ENCODE data around the gene RPRM.

RPRM gene

DNA sequence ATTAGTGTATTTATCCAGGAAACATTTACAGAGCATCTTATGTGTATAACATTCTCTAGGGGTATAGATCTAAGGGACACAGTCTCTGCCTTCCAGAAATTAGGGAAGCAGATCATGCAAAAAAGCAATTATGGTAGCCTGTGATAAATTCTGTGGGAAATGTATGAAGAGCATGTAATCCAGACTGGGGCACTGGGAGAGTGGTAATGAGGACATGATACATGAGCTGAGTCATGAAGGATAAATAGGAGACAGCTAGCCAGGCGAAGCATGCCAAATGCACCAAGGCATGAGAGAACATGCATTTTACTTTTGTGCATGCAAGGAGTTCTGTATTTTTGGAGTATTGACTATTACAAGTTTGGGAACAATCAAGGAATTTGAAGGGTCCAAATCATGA is 8.9 kb upstream of the RPRM start:
- Histone ChIP-seq H3K4me2 (ENCODE audit: low read length) (no peak overlapping the region), H2AFZ (ENCODE audit: low read length) (no peak overlapping the region), H3F3A (ENCODE audit: insufficient read depth, low read length) (no peaks in the 10 kb centered on the region), H3K4me1 (ENCODE audit: insufficient read depth, low read length, severe bottlenecking) (no peaks in the 10 kb centered on the region), H4K20me1 (ENCODE audit: insufficient read depth, low read length) (no peaks in the 10 kb centered on the region), H3K79me2 (ENCODE audit: insufficient read depth, low read length) (no peaks in the 10 kb centered on the region), H3K9me3 (ENCODE audit: low read length) (no peaks in the 10 kb centered on the region), H3K9ac (ENCODE audit: low read length) (no peak overlapping the region), H3K36me3 (ENCODE audit: insufficient read depth, low read length) (no peaks in the 10 kb centered on the region), H3K27me3 (ENCODE audit: insufficient read depth, low read length) (no peaks in the 10 kb centered on the region), H3K27ac (ENCODE audit: low read depth, low read length, poor library complexity, severe bottlenecking) (no peak overlapping the region), H3K4me3 (ENCODE audit: low read depth, low read length, poor library complexity, severe bottlenecking) (no peak overlapping the region), H3K9me2 (ENCODE audit: low read depth, low read length) (no peaks in the 10 kb centered on the region)
- no peak for TF ChIP-seq EZH2 (IDR thresholded peaks at IDR 0.05; ENCODE audit: borderline replicate concordance, low read length)
- TF ChIP-seq, protein P1, sequence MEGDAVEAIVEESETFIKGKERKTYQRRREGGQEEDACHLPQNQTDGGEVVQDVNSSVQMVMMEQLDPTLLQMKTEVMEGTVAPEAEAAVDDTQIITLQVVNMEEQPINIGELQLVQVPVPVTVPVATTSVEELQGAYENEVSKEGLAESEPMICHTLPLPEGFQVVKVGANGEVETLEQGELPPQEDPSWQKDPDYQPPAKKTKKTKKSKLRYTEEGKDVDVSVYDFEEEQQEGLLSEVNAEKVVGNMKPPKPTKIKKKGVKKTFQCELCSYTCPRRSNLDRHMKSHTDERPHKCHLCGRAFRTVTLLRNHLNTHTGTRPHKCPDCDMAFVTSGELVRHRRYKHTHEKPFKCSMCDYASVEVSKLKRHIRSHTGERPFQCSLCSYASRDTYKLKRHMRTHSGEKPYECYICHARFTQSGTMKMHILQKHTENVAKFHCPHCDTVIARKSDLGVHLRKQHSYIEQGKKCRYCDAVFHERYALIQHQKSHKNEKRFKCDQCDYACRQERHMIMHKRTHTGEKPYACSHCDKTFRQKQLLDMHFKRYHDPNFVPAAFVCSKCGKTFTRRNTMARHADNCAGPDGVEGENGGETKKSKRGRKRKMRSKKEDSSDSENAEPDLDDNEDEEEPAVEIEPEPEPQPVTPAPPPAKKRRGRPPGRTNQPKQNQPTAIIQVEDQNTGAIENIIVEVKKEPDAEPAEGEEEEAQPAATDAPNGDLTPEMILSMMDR (IDR thresholded peaks at IDR 0.05; ENCODE audit: low read length), result no peak

DNA sequence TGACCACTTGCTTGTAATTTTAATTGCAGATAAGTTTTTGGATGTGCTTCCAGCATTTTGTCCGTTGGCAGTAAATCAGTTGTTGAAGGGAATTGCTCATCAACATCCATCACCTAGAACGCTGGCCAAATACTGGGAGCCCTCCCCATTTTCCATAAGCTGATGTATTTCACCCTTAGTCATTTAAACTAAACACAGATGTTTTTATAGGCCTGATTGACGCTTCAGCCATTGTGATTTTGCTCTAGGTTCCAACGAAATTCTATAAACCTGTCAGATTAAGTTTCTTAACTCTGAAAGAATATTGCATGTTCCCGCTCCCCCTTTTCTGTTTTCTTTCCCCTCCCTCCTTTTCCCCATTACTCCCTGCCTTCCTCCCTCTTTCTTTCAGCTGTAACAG is 1.0 kb upstream of the RPRM start:
- Histone ChIP-seq H4K20me1 (ENCODE audit: insufficient read depth, low read length) (no peaks in the 10 kb centered on the region), H3K79me2 (ENCODE audit: insufficient read depth, low read length) (no peaks in the 10 kb centered on the region), H3K27me3 (ENCODE audit: insufficient read depth, low read length) (no peaks in the 10 kb centered on the region), H3K36me3 (ENCODE audit: insufficient read depth, low read length) (no peaks in the 10 kb centered on the region), H3K9ac (ENCODE audit: low read length) (no peak overlapping the region), H3F3A (ENCODE audit: insufficient read depth, low read length) (no peaks in the 10 kb centered on the region), H2AFZ (ENCODE audit: low read length) (no peak overlapping the region), H3K9me2 (ENCODE audit: low read depth, low read length) (no peaks in the 10 kb centered on the region), H3K4me3 (ENCODE audit: low read depth, low read length, poor library complexity, severe bottlenecking) (no peak overlapping the region), H3K4me1 (ENCODE audit: insufficient read depth, low read length, severe bottlenecking) (no peaks in the 10 kb centered on the region), H3K27ac (ENCODE audit: low read depth, low read length, poor library complexity, severe bottlenecking) (no peak overlapping the region), H3K4me2 (ENCODE audit: low read length) (no peak overlapping the region), H3K9me3 (ENCODE audit: low read length) (no peaks in the 10 kb centered on the region)
- no peak for TF ChIP-seq EZH2 (IDR thresholded peaks at IDR 0.05; ENCODE audit: borderline replicate concordance, low read length)
- TF ChIP-seq, protein P1 (IDR thresholded peaks at IDR 0.05; ENCODE audit: low read length), result no peak

DNA sequence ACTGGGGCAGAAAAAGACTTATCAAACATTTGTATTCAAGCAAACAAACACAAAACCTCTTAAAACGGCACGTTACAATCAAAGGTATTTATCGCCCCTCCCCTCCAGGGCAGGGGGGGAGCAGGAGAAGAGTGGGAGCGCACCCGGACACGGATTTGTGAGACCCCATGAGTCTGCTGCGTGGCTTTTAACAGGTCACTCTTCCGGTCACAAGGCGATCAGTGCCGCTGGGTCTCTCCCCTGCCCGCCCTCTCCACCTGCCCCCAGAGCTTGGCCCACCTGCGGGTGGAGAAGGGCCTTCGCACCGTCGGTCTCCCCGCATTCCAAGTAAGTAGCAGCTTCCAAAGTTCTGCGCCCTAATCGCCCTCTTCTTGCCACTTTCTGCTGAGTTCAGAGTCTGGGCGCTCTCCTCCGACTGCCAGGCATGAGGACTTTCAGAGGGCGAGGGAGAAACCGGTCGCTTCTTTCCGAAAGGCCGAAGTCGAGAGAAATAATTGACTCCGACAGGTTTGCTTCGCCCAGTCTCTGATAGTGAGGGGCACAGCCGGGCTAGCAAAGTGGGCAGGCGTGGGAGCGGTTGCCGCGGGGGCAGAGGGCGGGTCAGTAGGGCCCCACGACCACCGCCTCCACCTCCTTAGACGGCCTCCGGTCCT is 800 bp downstream of the RPRM start:
- Histone ChIP-seq H4K20me1 (ENCODE audit: insufficient read depth, low read length) (no peaks in the 10 kb centered on the region), H3K36me3 (ENCODE audit: insufficient read depth, low read length) (no peaks in the 10 kb centered on the region), H3F3A (ENCODE audit: insufficient read depth, low read length) (no peaks in the 10 kb centered on the region), H3K9ac (ENCODE audit: low read length) (no peak overlapping the region), H3K79me2 (ENCODE audit: insufficient read depth, low read length) (no peaks in the 10 kb centered on the region), H2AFZ (ENCODE audit: low read length) (no peak overlapping the region), H3K4me3 (ENCODE audit: low read depth, low read length, poor library complexity, severe bottlenecking) (no peak overlapping the region), H3K4me2 (ENCODE audit: low read length) (no peak overlapping the region), H3K27ac (ENCODE audit: low read depth, low read length, poor library complexity, severe bottlenecking) (no peak overlapping the region), H3K9me2 (ENCODE audit: low read depth, low read length) (no peaks in the 10 kb centered on the region), H3K9me3 (ENCODE audit: low read length) (no peaks in the 10 kb centered on the region), H3K27me3 (ENCODE audit: insufficient read depth, low read length) (no peaks in the 10 kb centered on the region), H3K4me1 (ENCODE audit: insufficient read depth, low read length, severe bottlenecking) (no peaks in the 10 kb centered on the region)
- TF ChIP-seq EZH2 (IDR thresholded peaks at IDR 0.05; ENCODE audit: borderline replicate concordance, low read length), result no peak
- TF ChIP-seq, protein P1 (IDR thresholded peaks at IDR 0.05; ENCODE audit: low read length), result no peak

All from OCI-LY1 (cell line).